ENCODE measurements around the gene NOXO1. TPM values are rescaled to one million over a fixed set of nuclear protein-coding genes. Genes with fewer than 3 reads are reported as not detected.

NOXO1 gene
- total and polyA plus RNA-seq, 9 of the 15 experiments (the other 6 are each of a cell fraction or from before 2014, with no cell fraction given), result not detected

- TF ChIP-seq PBX2 (CRISPR knock-in tag; IDR thresholded peaks at IDR 0.05; ENCODE audit: low read depth) (no peak), PBX2 (tag; conservative IDR thresholded peaks at IDR 0.05; ENCODE audit: low read depth) (0 out of 2 replicates have a peak, but pooled peaks have one; percentile 15), NR4A1 (CRISPR knock-in tag; IDR thresholded peaks at IDR 0.05) (no peak), NR4A1 (tag; IDR thresholded peaks at IDR 0.05) (peak; percentile 87), HDAC2 (IDR thresholded peaks at IDR 0.05) (no peak), ZNF408 (CRISPR knock-in tag; IDR thresholded peaks at IDR 0.05; ENCODE audit: low read depth) (no peak), FOXA1 (IDR thresholded peaks at IDR 0.05; ENCODE audit: borderline replicate concordance) (no peak), RUNX1 (IDR thresholded peaks at IDR 0.05; ENCODE audit: low read depth) (no peak), ZNF76 (CRISPR knock-in tag; IDR thresholded peaks at IDR 0.05; ENCODE audit: borderline replicate concordance) (0 out of 2 replicates have a peak, but pooled peaks have one; percentile 28), MCM5 (IDR thresholded peaks at IDR 0.05; ENCODE audit: low read depth) (no peak), ZBTB5 (IDR thresholded peaks at IDR 0.05) (no peak), RNF219 (CRISPR knock-in tag; IDR thresholded peaks at IDR 0.05) (no peak), ZNF740 (CRISPR knock-in tag; IDR thresholded peaks at IDR 0.05) (no peak), ZNF740 (tag; IDR thresholded peaks at IDR 0.05) (0 out of 4 replicates have a peak, but pooled peaks of 1 of the 2 experiments have one; percentile 70), ZNF639 (CRISPR knock-in tag; conservative IDR thresholded peaks at IDR 0.05 in 1 of 2, IDR thresholded peaks at IDR 0.05 in 1 of 2) (0 out of 4 replicates have a peak, but pooled peaks of 1 of the 2 experiments have one; percentile 40), SMAD4 (CRISPR knock-in tag; conservative IDR thresholded peaks at IDR 0.05) (peak; percentile 78), ZNF212 (CRISPR knock-in tag; IDR thresholded peaks at IDR 0.05) (no peak), ZBTB17 (CRISPR knock-in tag; IDR thresholded peaks at IDR 0.05) (peak; percentile 64; the same call in 1 of the 2 replicates), ARHGAP35 (IDR thresholded peaks at IDR 0.05; ENCODE audit: partially characterized antibody) (no peak), BMI1 (IDR thresholded peaks at IDR 0.05; ENCODE audit: low read length) (no peak)
Measured at GRCh38 chr16:1993731-1994131, 12.5 kb upstream of the NOXO1 start (continued).

All from K562 (cell line).